GM12864 (cell line): ENCODE data around the gene OR10A6.

Source experiments
- DNase-seq: peaks from one replicate; pipeline ENCODE4 v3.0.0-alpha.2; 2011; ENCODE audit warnings: low read depth
- H3K4me3 ChIP-seq: 2 replicates; pipeline ENCODE4 v1.5.1; 2011; ENCODE audit warnings: mild to moderate bottlenecking, low read depth, low read length, control low read depth
- CTCF ChIP-seq: IDR thresholded peaks from 2 replicates; pipeline ENCODE4 v1.5.1; 2011; ENCODE audit warnings: low read depth, mild to moderate bottlenecking, moderate library complexity, low read length, control low read depth, inconsistent platforms; ENCODE audit errors: missing control alignments

The OR10A6 gene

GRCh38 chr11:7931168-7931567 is at the start of gene OR10A6:
Gene OR10A6 (minus strand): TSS chr11:7931268. CDS start chr11:7928662, 2,606 bp downstream.
- no peak within 1 kb of the TSS for H3K4me3 ChIP-seq
- TF ChIP-seq CTCF = no peak
- DNase-seq = no peak

- no peak for DNase-seq
- H3K4me3 ChIP-seq = no peak overlapping the region
- no peak for TF ChIP-seq CTCF
Observed at GRCh38 chr11:7977232-7977917, 46.3 kb upstream of the OR10A6 start.

- TF ChIP-seq CTCF = no peak
- DNase-seq = no peak
- H3K4me3 ChIP-seq = no peak overlapping the region
Observed at GRCh38 chr11:7974668-7975067, 43.6 kb upstream of the OR10A6 start.

- no peak for TF ChIP-seq CTCF
- no peak overlapping the region for H3K4me3 ChIP-seq
- no peak for DNase-seq
Observed at GRCh38 chr11:7973011-7973410, 41.9 kb upstream of the OR10A6 start.

GRCh38 chr11:7971846-7972245 is 40.8 kb upstream of the OR10A6 start:
- no peak overlapping the region for H3K4me3 ChIP-seq
- DNase-seq = no peak
- TF ChIP-seq CTCF = no peak

GRCh38 chr11:7969756-7970646 is 38.9 kb upstream of the OR10A6 start:
- H3K4me3 ChIP-seq = no peak overlapping the region
- DNase-seq = no peak
- TF ChIP-seq CTCF = no peak

- H3K4me3 ChIP-seq = no peak overlapping the region
- DNase-seq = no peak
- TF ChIP-seq CTCF = no peak
Observed at GRCh38 chr11:7968686-7969085, 37.6 kb upstream of the OR10A6 start.
